ENCODE measurements around the gene CRTC1. TPM values are rescaled to one million over a fixed set of nuclear protein-coding genes. Genes with fewer than 3 reads are reported as not detected.

Gene CRTC1
- total RNA-seq, 1 donor from 2014 or later: 19.7 TPM

- no peak for DNase-seq (ENCODE audit: low spot score)
Measured at GRCh38 chr19:18651300-18651699, 32.2 kb upstream of the CRTC1 start.

- DNase-seq (ENCODE audit: low spot score): no peak
Measured at GRCh38 chr19:18651733-18652132, 31.7 kb upstream of the CRTC1 start.

- no peak for DNase-seq (ENCODE audit: low spot score)
Measured at GRCh38 chr19:18653853-18654252, 29.6 kb upstream of the CRTC1 start.

- DNase-seq (ENCODE audit: low spot score): no peak
Measured at GRCh38 chr19:18654469-18654868, 29.0 kb upstream of the CRTC1 start.

GRCh38 chr19:18655173-18655844 lies 28.2 kb upstream of the CRTC1 start:
- DNase-seq (ENCODE audit: low spot score): no peak

- DNase-seq (ENCODE audit: low spot score): no peak
Measured at GRCh38 chr19:18656337-18657086, 27.0 kb upstream of the CRTC1 start.

- no peak for DNase-seq (ENCODE audit: low spot score)
Measured at GRCh38 chr19:18657590-18658365, 25.7 kb upstream of the CRTC1 start.

GRCh38 chr19:18658366-18658855 lies 25.1 kb upstream of the CRTC1 start:
- no peak for DNase-seq (ENCODE audit: low spot score)

- DNase-seq (ENCODE audit: low spot score): no peak
Measured at GRCh38 chr19:18659281-18660050, 24.0 kb upstream of the CRTC1 start.

- no peak for DNase-seq (ENCODE audit: low spot score)
Measured at GRCh38 chr19:18660051-18660910, 23.2 kb upstream of the CRTC1 start.

GRCh38 chr19:18660939-18661670 lies 22.4 kb upstream of the CRTC1 start:
- no peak for DNase-seq (ENCODE audit: low spot score)

GRCh38 chr19:18662972-18663732 lies 20.3 kb upstream of the CRTC1 start:
- no peak for DNase-seq (ENCODE audit: low spot score)

- DNase-seq (ENCODE audit: low spot score): no peak
Measured at GRCh38 chr19:18663940-18664530, 19.4 kb upstream of the CRTC1 start.

- DNase-seq (ENCODE audit: low spot score): no peak
Measured at GRCh38 chr19:18665771-18666202, 17.7 kb upstream of the CRTC1 start.

GRCh38 chr19:18666317-18666716 lies 17.2 kb upstream of the CRTC1 start:
- no peak for DNase-seq (ENCODE audit: low spot score)

GRCh38 chr19:18666784-18667183 lies 16.7 kb upstream of the CRTC1 start:
- DNase-seq (ENCODE audit: low spot score): no peak

- no peak for DNase-seq (ENCODE audit: low spot score)
Measured at GRCh38 chr19:18667531-18668251, 15.8 kb upstream of the CRTC1 start.

GRCh38 chr19:18668252-18668631 lies 15.2 kb upstream of the CRTC1 start:
- DNase-seq (ENCODE audit: low spot score): no peak
